ENCODE results near the gene OR4C13. TPM values are rescaled to one million over a fixed set of nuclear protein-coding genes. Genes with fewer than 3 reads are reported as not detected.
"Not testable (repeated sequence)": the region's sequence is repeated elsewhere in the genome, so short reads cannot be mapped to it uniquely, and the experiment has no call there.

The OR4C13 gene
- polyA plus RNA-seq (2014; cell fraction: cytosol; rRNA removed), result not detected in 2 replicates
- not detected in 2 replicates for polyA plus RNA-seq (2014; cell fraction: nucleus; rRNA removed)

DNA sequence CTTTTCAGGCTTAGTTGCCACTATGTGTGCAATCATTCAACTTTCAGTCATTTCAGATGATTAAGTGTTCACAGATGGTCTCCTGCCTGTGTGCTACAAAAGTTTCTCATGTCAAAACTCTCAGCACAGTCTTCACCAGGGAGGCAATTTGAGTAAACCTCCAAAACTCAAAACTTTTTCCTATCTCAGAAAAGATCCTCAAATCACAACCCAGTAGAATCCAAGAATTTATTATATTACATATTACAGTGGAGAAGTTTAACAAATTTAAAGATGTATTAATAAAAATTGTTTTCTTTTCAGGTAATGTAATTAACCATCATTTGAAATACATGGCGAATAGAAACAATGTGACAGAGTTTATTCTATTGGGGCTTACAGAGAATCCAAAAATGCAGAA lies at the start of gene OR4C13:
Gene OR4C13, plus strand, starts transcription at position 301 of the 400 bp plus-strand sequence. Its CDS starts 32 bp downstream, at position 333.
- DNase-seq (ENCODE audit: low spot score), result no peak

GRCh38 chr11:49911516-49911915 lies 40.7 kb upstream of the OR4C13 start:
- not testable (repeated sequence) for DNase-seq (ENCODE audit: low spot score)

- DNase-seq (ENCODE audit: low spot score), result not testable (repeated sequence)
Measured at GRCh38 chr11:49948701-49949100, 3.5 kb upstream of the OR4C13 start.

GRCh38 chr11:49973439-49973838 lies 21.2 kb downstream of the OR4C13 start:
- not testable (repeated sequence) for DNase-seq (ENCODE audit: low spot score)

- DNase-seq (ENCODE audit: low spot score), result not testable (repeated sequence)
Measured at GRCh38 chr11:49982435-49982834, 30.2 kb downstream of the OR4C13 start, which contains the start of gene OR4C12. Gene OR4C12 (minus strand): TSS chr11:49982535. CDS start chr11:49982501, 34 bp downstream.

DNA sequence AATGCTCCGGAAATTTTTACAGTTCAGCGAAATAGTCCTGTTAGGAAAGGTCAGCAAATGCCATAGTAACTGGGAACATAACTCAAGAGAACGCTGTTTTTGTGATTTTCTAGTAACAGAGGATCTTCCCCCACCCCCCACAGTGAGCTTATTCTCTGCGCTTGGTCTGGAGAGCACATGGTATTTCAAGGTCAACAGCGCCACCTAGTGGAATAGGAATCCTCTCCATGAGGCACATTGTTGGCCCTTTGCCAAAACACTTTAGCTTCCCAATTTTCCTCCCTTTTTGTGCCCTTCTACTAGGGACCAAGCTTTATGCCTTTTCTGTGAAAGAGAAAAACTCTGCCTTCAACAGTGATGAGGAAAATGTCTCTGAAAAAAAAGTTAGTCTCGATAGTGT lies 43.4 kb downstream of the OR4C13 start:
- DNase-seq (ENCODE audit: low spot score), result peak; percentile 64
